GM23338 (cell line): Measurements from ENCODE around the gene ANKRD1. TPM values are rescaled to one million over a fixed set of nuclear protein-coding genes. Genes with fewer than 3 reads are reported as not detected.

ENCODE experiments used
- ATAC-seq: fragments of 200-7000 bp; cut with Tn5 transposase; 3 replicates; pipeline ENCODE4 v1.9.1; 2020
- DNase-seq: peaks from one replicate; pipeline ENCODE4 v3.0.0-alpha.2; 2015; ENCODE audit warnings: low spot score
- H2AFZ ChIP-seq: fragments of 200-600 bp; sonication (generic); 2 replicates; pipeline ENCODE4 v1.8.0; 2016; ENCODE audit warnings: antibody characterized with exemption, mild to moderate bottlenecking, moderate library complexity
- H3F3A ChIP-seq: fragments of 200-600 bp; sonication (generic); replicated peaks from 2 replicates; pipeline ENCODE4 v1.8.0; 2017; ENCODE audit warnings: antibody characterized with exemption, mixed run types, low read depth
- H3K27ac ChIP-seq: fragments of 200-600 bp; sonication (generic); 2 replicates; pipeline ENCODE4 v1.6.1; 2016; ENCODE audit warnings: low read depth
- H3K27me3 ChIP-seq: fragments of 200-600 bp; sonication (generic); 2 replicates; pipeline ENCODE4 v1.8.0; 2016; ENCODE audit warnings: mild to moderate bottlenecking, mixed run types, moderate library complexity; ENCODE audit not compliant: insufficient read depth
- H3K36me3 ChIP-seq: fragments of 200-600 bp; sonication (generic); 2 replicates; pipeline ENCODE4 v1.8.0; 2016; ENCODE audit warnings: mild to moderate bottlenecking; ENCODE audit not compliant: insufficient read depth
- H3K4me1 ChIP-seq: fragments of 200-600 bp; sonication (generic); 2 replicates; pipeline ENCODE4 v1.8.0; 2016; ENCODE audit warnings: mild to moderate bottlenecking, moderate library complexity; ENCODE audit not compliant: insufficient read depth
- H3K4me2 ChIP-seq: fragments of 200-600 bp; sonication (generic); 2 replicates; pipeline ENCODE4 v1.7.1; 2017; ENCODE audit warnings: mixed run types
- H3K4me3 ChIP-seq: fragments of 200-600 bp; sonication (generic); 2 replicates; pipeline ENCODE4 v1.6.1; 2016; ENCODE audit warnings: mixed run types
- H3K79me2 ChIP-seq: fragments of 200-600 bp; sonication (generic); replicated peaks from 2 replicates; pipeline ENCODE4 v1.8.0; 2017; ENCODE audit warnings: mild to moderate bottlenecking; ENCODE audit not compliant: insufficient read depth
- H3K9me2 ChIP-seq: fragments of 200-600 bp; sonication (generic); 2 replicates; pipeline ENCODE4 v1.8.0; 2017; ENCODE audit not compliant: insufficient read depth
- H4K20me1 ChIP-seq: fragments of 200-600 bp; sonication (generic); replicated peaks from 2 replicates; pipeline ENCODE4 v1.8.0; 2017; ENCODE audit warnings: mild to moderate bottlenecking; ENCODE audit not compliant: insufficient read depth
- H3K27ac Mint-ChIP-seq: 2 replicates; pipeline ENCODE4 v1.8.0; 2020; ENCODE audit warnings: inconsistent platforms, mild to moderate bottlenecking, moderate library complexity, mixed read lengths
- H3K27me3 Mint-ChIP-seq: 3 replicates; pipeline ENCODE4 v1.8.0; 2022; ENCODE audit warnings: low read depth, mild to moderate bottlenecking, moderate library complexity, mixed read lengths, inconsistent platforms; ENCODE audit not compliant: insufficient read depth, poor library complexity
- H3K36me3 Mint-ChIP-seq: 3 replicates; pipeline ENCODE4 v1.8.0; 2021; ENCODE audit warnings: low read depth, mild to moderate bottlenecking, inconsistent platforms, moderate library complexity, mixed read lengths
- H3K4me1 Mint-ChIP-seq: 3 replicates; pipeline ENCODE4 v1.8.0; 2020; ENCODE audit warnings: mild to moderate bottlenecking, inconsistent platforms, mixed read lengths
- H3K4me3 Mint-ChIP-seq: 3 replicates; pipeline ENCODE4 v1.8.0; 2021; ENCODE audit warnings: moderate library complexity, mild to moderate bottlenecking, inconsistent platforms, mixed read lengths
- H3K9me3 Mint-ChIP-seq: 3 replicates; pipeline ENCODE4 v1.8.0; 2020; ENCODE audit warnings: moderate library complexity, mild to moderate bottlenecking, inconsistent platforms, mixed read lengths
- CREB1 ChIP-seq: fragments of 250-450 bp; sonication (Bioruptor Pico); IDR thresholded peaks from 2 replicates; pipeline ENCODE4 v1.5.0; 2020; ENCODE audit warnings: low read depth, mild to moderate bottlenecking, moderate library complexity
- EZH2 ChIP-seq: fragments of 200-600 bp; sonication (generic); IDR thresholded peaks from one replicate; pipeline ENCODE4 v1.8.0; 2017; ENCODE audit warnings: antibody characterized with exemption, mild to moderate bottlenecking, low read depth; ENCODE audit not compliant: unreplicated experiment
- EZH2phosphoT487 ChIP-seq: fragments of 200-600 bp; sonication (generic); IDR thresholded peaks from one replicate; pipeline ENCODE4 v1.8.1; 2018; ENCODE audit warnings: antibody characterized with exemption; ENCODE audit not compliant: unreplicated experiment
- JUNB ChIP-seq: IDR thresholded peaks from one replicate; pipeline ENCODE4 v1.6.1; 2016; ENCODE audit warnings: antibody characterized with exemption; ENCODE audit not compliant: unreplicated experiment
- NANOG ChIP-seq: IDR thresholded peaks from 2 replicates; pipeline ENCODE4 v1.6.1; 2016; ENCODE audit warnings: antibody characterized with exemption, borderline replicate concordance
- POLR2AphosphoS5 ChIP-seq: IDR thresholded peaks from 2 replicates; pipeline ENCODE4 v1.6.1; 2016; ENCODE audit warnings: antibody characterized with exemption, low read depth
- STAT1 ChIP-seq: IDR thresholded peaks from one replicate; pipeline ENCODE4 v1.6.1; 2016; ENCODE audit warnings: antibody characterized with exemption; ENCODE audit not compliant: unreplicated experiment
- ZNF114 ChIP-seq: fragments of 250-450 bp; sonication (Bioruptor Pico); IDR thresholded peaks from 2 replicates; pipeline ENCODE4 v1.5.0; 2020; ENCODE audit warnings: mild to moderate bottlenecking, moderate library complexity
- ZNF331 ChIP-seq: fragments of 250-450 bp; sonication (Bioruptor Pico); IDR thresholded peaks from 2 replicates; pipeline ENCODE4 v1.5.0; 2020; ENCODE audit warnings: low read depth, mild to moderate bottlenecking, moderate library complexity
- polyA plus RNA-seq: library from polyadenylated mRNA; unstranded; fragments of >200 nt; fragmentation: Nextera tagmentation; extraction: Ambion mirVana; gene quantifications from 2 replicates; pipeline ENCODE4 v1.2.1, GENCODE V29; 2016
- total RNA-seq: library from RNA; depleted of rRNA; stranded (reverse); fragments of >200 nt; shearing (Covaris generic); gene quantifications from 2 replicates; pipeline ENCODE4 v1.2.3, GENCODE V29; 2014
- TF ChIP-seq, protein P1 (sequence below), 2 experiments: fragments of 200-600 bp in 1 of 2; sonication (generic) in 1 of 2; conservative IDR thresholded peaks; 2 replicates each; pipeline versions ENCODE4 v1.5.1 to v1.6.1; 2016 to 2017; ENCODE audit warnings: antibody characterized with exemption in 2 of 2, low read depth in 2 of 2, mild to moderate bottlenecking in 2 of 2, moderate library complexity in 1 of 2
- TF ChIP-seq, protein P2 (sequence below): IDR thresholded peaks from one replicate; pipeline ENCODE4 v1.6.1; 2018; ENCODE audit warnings: antibody characterized with exemption; ENCODE audit not compliant: unreplicated experiment
- TF ChIP-seq, protein P3 (sequence below): fragments of 250-450 bp; sonication (Bioruptor Pico); IDR thresholded peaks from 2 replicates; pipeline ENCODE4 v1.5.0; 2020; ENCODE audit warnings: mild to moderate bottlenecking, moderate library complexity
- TF ChIP-seq, protein P4 (sequence below): IDR thresholded peaks from 2 replicates; pipeline ENCODE4 v1.6.1; 2016; ENCODE audit warnings: antibody characterized with exemption

The ANKRD1 gene
- total and polyA plus RNA-seq, 2 experiments from 2014 or later: 0.10 TPM; not detected in 1

DNA sequence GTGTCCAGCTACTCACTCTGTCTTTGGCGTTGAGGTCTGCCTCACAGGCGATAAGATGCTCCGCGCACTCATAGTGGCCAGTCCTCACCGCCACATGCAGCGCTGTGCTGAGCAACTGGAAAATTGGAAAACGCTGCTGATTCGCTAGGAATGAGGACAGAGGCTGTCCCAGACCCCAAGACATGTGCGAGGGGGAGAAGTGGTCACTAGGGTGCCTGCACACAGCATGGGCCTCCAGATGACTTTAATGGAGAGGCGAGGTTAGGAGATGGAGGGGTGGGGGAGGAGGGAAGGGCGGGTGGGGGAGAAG lies 5.2 kb downstream of the ANKRD1 start:
- Histone ChIP-seq H3F3A (no peaks in the 10 kb centered on the region; the same call in 1 of the 2 replicates), H3K4me1 (peaks cover 6% of the 10 kb centered on the region), H4K20me1 (peaks cover 22% of the 10 kb centered on the region; the same call in 1 of the 2 replicates), H3K4me3 (no peak overlapping the region), H3K9me2 (no peaks in the 10 kb centered on the region), H3K36me3 (no peaks in the 10 kb centered on the region), H2AFZ (no peak overlapping the region), H3K27me3 (peaks cover 91% of the 10 kb centered on the region), H3K79me2 (no peaks in the 10 kb centered on the region), H3K27ac (no peak overlapping the region), H3K4me2 (no peak overlapping the region)
- Mint-ChIP-seq H3K27ac (no peak overlapping the region), H3K9me3 (peaks cover 4% of the 10 kb centered on the region; the same call in 1 of the 3 replicates), H3K4me3 (no peak overlapping the region), H3K4me1 (peaks cover 5% of the 10 kb centered on the region), H3K36me3 (no peaks in the 10 kb centered on the region), H3K27me3 (peaks cover 94% of the 10 kb centered on the region)
- peak; percentile 29 for DNase-seq
- TF ChIP-seq EZH2phosphoT487 (no peak), POLR2AphosphoS5 (no peak), ZNF114 (no peak), JUNB (no peak), STAT1 (no peak), NANOG (no peak), EZH2 (no peak), CREB1 (no peak), ZNF331 (no peak)
- TF ChIP-seq, protein P1, sequence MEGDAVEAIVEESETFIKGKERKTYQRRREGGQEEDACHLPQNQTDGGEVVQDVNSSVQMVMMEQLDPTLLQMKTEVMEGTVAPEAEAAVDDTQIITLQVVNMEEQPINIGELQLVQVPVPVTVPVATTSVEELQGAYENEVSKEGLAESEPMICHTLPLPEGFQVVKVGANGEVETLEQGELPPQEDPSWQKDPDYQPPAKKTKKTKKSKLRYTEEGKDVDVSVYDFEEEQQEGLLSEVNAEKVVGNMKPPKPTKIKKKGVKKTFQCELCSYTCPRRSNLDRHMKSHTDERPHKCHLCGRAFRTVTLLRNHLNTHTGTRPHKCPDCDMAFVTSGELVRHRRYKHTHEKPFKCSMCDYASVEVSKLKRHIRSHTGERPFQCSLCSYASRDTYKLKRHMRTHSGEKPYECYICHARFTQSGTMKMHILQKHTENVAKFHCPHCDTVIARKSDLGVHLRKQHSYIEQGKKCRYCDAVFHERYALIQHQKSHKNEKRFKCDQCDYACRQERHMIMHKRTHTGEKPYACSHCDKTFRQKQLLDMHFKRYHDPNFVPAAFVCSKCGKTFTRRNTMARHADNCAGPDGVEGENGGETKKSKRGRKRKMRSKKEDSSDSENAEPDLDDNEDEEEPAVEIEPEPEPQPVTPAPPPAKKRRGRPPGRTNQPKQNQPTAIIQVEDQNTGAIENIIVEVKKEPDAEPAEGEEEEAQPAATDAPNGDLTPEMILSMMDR (conservative IDR thresholded peaks at IDR 0.05; ENCODE audit: low read depth in 2 of 2): no peak
- TF ChIP-seq, protein P2, sequence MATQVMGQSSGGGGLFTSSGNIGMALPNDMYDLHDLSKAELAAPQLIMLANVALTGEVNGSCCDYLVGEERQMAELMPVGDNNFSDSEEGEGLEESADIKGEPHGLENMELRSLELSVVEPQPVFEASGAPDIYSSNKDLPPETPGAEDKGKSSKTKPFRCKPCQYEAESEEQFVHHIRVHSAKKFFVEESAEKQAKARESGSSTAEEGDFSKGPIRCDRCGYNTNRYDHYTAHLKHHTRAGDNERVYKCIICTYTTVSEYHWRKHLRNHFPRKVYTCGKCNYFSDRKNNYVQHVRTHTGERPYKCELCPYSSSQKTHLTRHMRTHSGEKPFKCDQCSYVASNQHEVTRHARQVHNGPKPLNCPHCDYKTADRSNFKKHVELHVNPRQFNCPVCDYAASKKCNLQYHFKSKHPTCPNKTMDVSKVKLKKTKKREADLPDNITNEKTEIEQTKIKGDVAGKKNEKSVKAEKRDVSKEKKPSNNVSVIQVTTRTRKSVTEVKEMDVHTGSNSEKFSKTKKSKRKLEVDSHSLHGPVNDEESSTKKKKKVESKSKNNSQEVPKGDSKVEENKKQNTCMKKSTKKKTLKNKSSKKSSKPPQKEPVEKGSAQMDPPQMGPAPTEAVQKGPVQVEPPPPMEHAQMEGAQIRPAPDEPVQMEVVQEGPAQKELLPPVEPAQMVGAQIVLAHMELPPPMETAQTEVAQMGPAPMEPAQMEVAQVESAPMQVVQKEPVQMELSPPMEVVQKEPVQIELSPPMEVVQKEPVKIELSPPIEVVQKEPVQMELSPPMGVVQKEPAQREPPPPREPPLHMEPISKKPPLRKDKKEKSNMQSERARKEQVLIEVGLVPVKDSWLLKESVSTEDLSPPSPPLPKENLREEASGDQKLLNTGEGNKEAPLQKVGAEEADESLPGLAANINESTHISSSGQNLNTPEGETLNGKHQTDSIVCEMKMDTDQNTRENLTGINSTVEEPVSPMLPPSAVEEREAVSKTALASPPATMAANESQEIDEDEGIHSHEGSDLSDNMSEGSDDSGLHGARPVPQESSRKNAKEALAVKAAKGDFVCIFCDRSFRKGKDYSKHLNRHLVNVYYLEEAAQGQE: no peak
- TF ChIP-seq, protein P3, sequence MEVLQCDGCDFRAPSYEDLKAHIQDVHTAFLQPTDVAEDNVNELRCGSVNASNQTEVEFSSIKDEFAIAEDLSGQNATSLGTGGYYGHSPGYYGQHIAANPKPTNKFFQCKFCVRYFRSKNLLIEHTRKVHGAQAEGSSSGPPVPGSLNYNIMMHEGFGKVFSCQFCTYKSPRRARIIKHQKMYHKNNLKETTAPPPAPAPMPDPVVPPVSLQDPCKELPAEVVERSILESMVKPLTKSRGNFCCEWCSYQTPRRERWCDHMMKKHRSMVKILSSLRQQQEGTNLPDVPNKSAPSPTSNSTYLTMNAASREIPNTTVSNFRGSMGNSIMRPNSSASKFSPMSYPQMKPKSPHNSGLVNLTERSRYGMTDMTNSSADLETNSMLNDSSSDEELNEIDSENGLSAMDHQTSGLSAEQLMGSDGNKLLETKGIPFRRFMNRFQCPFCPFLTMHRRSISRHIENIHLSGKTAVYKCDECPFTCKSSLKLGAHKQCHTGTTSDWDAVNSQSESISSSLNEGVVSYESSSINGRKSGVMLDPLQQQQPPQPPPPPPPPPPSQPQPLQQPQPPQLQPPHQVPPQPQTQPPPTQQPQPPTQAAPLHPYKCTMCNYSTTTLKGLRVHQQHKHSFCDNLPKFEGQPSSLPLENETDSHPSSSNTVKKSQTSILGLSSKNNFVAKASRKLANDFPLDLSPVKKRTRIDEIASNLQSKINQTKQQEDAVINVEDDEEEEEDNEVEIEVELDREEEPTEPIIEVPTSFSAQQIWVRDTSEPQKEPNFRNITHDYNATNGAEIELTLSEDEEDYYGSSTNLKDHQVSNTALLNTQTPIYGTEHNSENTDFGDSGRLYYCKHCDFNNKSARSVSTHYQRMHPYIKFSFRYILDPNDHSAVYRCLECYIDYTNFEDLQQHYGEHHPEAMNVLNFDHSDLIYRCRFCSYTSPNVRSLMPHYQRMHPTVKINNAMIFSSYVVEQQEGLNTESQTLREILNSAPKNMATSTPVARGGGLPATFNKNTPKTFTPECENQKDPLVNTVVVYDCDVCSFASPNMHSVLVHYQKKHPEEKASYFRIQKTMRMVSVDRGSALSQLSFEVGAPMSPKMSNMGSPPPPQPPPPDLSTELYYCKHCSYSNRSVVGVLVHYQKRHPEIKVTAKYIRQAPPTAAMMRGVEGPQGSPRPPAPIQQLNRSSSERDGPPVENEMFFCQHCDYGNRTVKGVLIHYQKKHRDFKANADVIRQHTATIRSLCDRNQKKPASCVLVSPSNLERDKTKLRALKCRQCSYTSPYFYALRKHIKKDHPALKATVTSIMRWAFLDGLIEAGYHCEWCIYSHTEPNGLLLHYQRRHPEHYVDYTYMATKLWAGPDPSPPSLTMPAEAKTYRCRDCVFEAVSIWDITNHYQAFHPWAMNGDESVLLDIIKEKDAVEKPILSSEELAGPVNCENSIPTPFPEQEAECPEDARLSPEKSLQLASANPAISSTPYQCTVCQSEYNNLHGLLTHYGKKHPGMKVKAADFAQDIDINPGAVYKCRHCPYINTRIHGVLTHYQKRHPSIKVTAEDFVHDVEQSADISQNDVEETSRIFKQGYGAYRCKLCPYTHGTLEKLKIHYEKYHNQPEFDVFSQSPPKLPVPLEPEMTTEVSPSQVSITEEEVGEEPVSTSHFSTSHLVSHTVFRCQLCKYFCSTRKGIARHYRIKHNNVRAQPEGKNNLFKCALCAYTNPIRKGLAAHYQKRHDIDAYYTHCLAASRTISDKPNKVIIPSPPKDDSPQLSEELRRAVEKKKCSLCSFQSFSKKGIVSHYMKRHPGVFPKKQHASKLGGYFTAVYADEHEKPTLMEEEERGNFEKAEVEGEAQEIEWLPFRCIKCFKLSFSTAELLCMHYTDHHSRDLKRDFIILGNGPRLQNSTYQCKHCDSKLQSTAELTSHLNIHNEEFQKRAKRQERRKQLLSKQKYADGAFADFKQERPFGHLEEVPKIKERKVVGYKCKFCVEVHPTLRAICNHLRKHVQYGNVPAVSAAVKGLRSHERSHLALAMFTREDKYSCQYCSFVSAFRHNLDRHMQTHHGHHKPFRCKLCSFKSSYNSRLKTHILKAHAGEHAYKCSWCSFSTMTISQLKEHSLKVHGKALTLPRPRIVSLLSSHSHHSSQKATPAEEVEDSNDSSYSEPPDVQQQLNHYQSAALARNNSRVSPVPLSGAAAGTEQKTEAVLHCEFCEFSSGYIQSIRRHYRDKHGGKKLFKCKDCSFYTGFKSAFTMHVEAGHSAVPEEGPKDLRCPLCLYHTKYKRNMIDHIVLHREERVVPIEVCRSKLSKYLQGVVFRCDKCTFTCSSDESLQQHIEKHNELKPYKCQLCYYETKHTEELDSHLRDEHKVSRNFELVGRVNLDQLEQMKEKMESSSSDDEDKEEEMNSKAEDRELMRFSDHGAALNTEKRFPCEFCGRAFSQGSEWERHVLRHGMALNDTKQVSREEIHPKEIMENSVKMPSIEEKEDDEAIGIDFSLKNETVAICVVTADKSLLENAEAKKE (CRISPR knock-in tag): no peak
- TF ChIP-seq, protein P4, sequence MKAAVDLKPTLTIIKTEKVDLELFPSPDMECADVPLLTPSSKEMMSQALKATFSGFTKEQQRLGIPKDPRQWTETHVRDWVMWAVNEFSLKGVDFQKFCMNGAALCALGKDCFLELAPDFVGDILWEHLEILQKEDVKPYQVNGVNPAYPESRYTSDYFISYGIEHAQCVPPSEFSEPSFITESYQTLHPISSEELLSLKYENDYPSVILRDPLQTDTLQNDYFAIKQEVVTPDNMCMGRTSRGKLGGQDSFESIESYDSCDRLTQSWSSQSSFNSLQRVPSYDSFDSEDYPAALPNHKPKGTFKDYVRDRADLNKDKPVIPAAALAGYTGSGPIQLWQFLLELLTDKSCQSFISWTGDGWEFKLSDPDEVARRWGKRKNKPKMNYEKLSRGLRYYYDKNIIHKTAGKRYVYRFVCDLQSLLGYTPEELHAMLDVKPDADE: no peak
- ATAC-seq: peak; percentile 60
